ENCODE results near the gene SPAG9. TPM values are rescaled to one million over a fixed set of nuclear protein-coding genes. Genes with fewer than 3 reads are reported as not detected.
"Not testable (repeated sequence)": the region's sequence is repeated elsewhere in the genome, so short reads cannot be mapped to it uniquely, and the experiment has no call there.

SPAG9 gene
- total RNA-seq, 1 donor = 192 TPM

DNA sequence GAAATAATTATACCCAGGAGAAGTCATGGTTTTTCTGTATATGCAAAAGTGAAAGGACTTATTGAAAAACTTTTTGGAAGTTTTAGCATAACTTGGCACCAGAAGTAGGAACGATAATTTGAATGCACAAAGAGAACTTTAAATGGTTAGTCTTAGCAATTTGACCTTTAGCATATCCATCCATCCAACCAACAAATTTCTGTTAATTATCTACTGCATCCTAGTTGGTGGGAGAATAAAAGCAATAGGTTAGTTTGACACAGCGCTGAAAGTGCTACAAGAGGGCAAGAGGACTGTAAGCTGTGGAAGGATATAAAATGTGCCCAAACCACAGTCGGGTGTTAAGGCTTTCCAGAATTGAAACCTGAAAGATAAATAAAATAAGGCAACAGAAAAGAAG lies 17.6 kb downstream of the SPAG9 start:
- TF ChIP-seq, protein P1, sequence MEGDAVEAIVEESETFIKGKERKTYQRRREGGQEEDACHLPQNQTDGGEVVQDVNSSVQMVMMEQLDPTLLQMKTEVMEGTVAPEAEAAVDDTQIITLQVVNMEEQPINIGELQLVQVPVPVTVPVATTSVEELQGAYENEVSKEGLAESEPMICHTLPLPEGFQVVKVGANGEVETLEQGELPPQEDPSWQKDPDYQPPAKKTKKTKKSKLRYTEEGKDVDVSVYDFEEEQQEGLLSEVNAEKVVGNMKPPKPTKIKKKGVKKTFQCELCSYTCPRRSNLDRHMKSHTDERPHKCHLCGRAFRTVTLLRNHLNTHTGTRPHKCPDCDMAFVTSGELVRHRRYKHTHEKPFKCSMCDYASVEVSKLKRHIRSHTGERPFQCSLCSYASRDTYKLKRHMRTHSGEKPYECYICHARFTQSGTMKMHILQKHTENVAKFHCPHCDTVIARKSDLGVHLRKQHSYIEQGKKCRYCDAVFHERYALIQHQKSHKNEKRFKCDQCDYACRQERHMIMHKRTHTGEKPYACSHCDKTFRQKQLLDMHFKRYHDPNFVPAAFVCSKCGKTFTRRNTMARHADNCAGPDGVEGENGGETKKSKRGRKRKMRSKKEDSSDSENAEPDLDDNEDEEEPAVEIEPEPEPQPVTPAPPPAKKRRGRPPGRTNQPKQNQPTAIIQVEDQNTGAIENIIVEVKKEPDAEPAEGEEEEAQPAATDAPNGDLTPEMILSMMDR (IDR thresholded peaks at IDR 0.05; ENCODE audit: extremely low read depth, low read depth, low read length) = no peak
- peaks cover 26% of the 10 kb centered on the region for H4K20me1 ChIP-seq (ENCODE audit: insufficient read depth, low read length)
- H3K4me2 ChIP-seq (ENCODE audit: insufficient read depth, low read length) = peak overlapping the region; percentile 59
- H3K4me3 ChIP-seq (ENCODE audit: insufficient read depth, low read length) = peak overlapping the region; percentile 10
- H3K4me1 ChIP-seq (ENCODE audit: insufficient read depth, low read length) = peaks cover 17% of the 10 kb centered on the region
- H3K27me3 ChIP-seq (ENCODE audit: insufficient read depth, low read length) = no peaks in the 10 kb centered on the region
- no peak for DNase-seq (ENCODE audit: insufficient read length, low spot score, missing footprints)
- H3K36me3 ChIP-seq (ENCODE audit: insufficient read depth, low read length) = no peaks in the 10 kb centered on the region
- no peak overlapping the region for H2AFZ ChIP-seq (ENCODE audit: low read length)
- no peaks in the 10 kb centered on the region for H3K9me3 ChIP-seq (ENCODE audit: low read depth, low read length)
- peaks cover 93% of the 10 kb centered on the region for H3K79me2 ChIP-seq (ENCODE audit: insufficient read depth, low read length)
- peak overlapping the region; percentile 40 for H3K27ac ChIP-seq (ENCODE audit: low read depth, low read length)

DNA sequence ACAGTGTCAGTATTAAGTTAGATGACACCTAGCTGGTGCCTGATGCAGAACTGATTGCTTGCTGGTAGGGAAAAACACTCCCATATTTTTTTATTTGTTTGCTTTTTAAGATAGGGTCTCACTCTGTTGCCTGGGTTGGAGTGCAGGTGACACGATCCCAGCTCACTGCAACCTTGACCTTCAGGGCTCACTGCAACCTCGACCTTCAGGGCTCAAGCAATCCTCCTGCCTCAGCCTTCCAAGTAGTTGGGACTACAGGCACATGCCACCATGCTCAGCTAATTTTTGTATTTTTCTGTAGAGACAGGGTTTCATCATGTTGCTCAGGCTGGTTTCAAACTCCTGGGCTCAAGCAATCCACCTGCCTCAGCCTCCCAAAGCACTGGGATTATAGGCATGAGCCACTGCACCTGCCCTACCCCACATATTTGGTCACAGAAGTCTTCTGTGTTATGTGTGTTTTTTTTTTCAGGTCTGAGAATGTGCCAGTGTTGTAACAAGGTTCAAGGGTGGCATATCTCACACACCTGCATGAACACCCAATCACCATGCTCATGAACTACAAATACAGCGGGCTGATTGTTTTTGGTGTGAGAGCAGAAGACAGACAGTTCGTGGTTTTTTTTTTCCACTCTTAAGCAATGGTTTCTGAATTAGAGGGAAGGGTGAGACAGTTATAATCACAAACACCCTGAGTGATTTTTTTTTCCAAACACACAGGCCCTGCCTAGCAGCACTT lies 22.8 kb downstream of the SPAG9 start:
- H3K9me3 ChIP-seq (ENCODE audit: low read depth, low read length) = no peaks in the 10 kb centered on the region
- H3K36me3 ChIP-seq (ENCODE audit: insufficient read depth, low read length) = peaks cover 2% of the 10 kb centered on the region
- no peak overlapping the region for H2AFZ ChIP-seq (ENCODE audit: low read length)
- H3K4me1 ChIP-seq (ENCODE audit: insufficient read depth, low read length) = peaks cover 4% of the 10 kb centered on the region
- H3K27me3 ChIP-seq (ENCODE audit: insufficient read depth, low read length) = no peaks in the 10 kb centered on the region
- H3K4me3 ChIP-seq (ENCODE audit: insufficient read depth, low read length) = no peak overlapping the region
- H4K20me1 ChIP-seq (ENCODE audit: insufficient read depth, low read length) = peaks cover 18% of the 10 kb centered on the region
- TF ChIP-seq, protein P1 (IDR thresholded peaks at IDR 0.05; ENCODE audit: extremely low read depth, low read depth, low read length) = no peak
- no peak overlapping the region for H3K27ac ChIP-seq (ENCODE audit: low read depth, low read length)
- no peak for DNase-seq (ENCODE audit: insufficient read length, low spot score, missing footprints)
- peaks cover 93% of the 10 kb centered on the region for H3K79me2 ChIP-seq (ENCODE audit: insufficient read depth, low read length)
- no peak overlapping the region for H3K4me2 ChIP-seq (ENCODE audit: insufficient read depth, low read length)

DNA sequence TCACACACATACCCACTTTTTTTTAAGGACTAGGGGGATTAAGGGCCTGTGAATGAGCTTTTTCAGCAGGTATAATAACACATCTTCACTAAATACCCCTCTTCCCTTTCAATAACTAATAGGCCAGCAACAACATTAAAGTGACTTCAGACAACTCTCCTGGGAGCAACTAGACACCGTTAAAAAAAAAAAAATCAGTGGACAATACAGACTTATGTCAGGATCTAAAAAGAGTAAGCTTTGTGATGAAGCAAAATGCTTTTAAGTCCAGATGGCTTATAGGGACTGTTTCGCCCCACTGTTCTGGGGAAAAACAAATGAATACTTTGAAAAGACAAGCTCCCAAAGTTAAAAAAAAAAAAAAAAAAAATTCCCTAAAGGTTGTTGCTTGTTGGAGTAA lies 29.0 kb downstream of the SPAG9 start:
- Histone ChIP-seq H3K36me3 (ENCODE audit: insufficient read depth, low read length) (no peaks in the 10 kb centered on the region), H3K9me3 (ENCODE audit: low read depth, low read length) (no peaks in the 10 kb centered on the region), H2AFZ (ENCODE audit: low read length) (no peak overlapping the region), H3K79me2 (ENCODE audit: insufficient read depth, low read length) (peaks cover 92% of the 10 kb centered on the region), H3K4me1 (ENCODE audit: insufficient read depth, low read length) (peaks cover 9% of the 10 kb centered on the region), H4K20me1 (ENCODE audit: insufficient read depth, low read length) (peaks cover 17% of the 10 kb centered on the region), H3K4me3 (ENCODE audit: insufficient read depth, low read length) (no peak overlapping the region), H3K27ac (ENCODE audit: low read depth, low read length) (no peak overlapping the region), H3K27me3 (ENCODE audit: insufficient read depth, low read length) (no peaks in the 10 kb centered on the region), H3K4me2 (ENCODE audit: insufficient read depth, low read length) (no peak overlapping the region)
- TF ChIP-seq, protein P1 (IDR thresholded peaks at IDR 0.05; ENCODE audit: extremely low read depth, low read depth, low read length) = no peak
- DNase-seq (ENCODE audit: insufficient read length, low spot score, missing footprints) = peak; percentile 25

DNA sequence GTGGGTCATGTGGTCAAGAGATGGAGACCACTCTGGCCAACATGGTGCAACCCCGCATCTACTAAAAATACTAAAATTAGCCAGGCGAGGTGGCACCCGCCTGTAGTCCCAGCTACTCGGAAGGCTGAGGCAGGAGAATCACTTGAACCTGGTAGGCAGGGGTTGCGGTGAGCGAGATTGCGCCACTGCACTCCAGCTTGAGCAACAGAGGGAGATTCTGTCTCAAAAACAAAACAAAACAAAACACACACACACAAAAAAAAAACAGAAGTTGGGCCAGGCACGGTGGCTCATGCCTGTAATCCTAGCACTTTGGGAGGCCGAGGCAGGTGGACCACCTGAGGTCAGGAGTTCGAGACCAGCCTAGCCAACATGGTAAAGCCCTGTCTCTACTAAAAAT lies 31.8 kb downstream of the SPAG9 start:
- DNase-seq (ENCODE audit: insufficient read length, low spot score, missing footprints); H4K20me1 ChIP-seq (ENCODE audit: insufficient read depth, low read length); H3K27me3 ChIP-seq (ENCODE audit: insufficient read depth, low read length); H2AFZ ChIP-seq (ENCODE audit: low read length); H3K27ac ChIP-seq (ENCODE audit: low read depth, low read length); H3K4me3 ChIP-seq (ENCODE audit: insufficient read depth, low read length); H3K36me3 ChIP-seq (ENCODE audit: insufficient read depth, low read length); H3K4me2 ChIP-seq (ENCODE audit: insufficient read depth, low read length); H3K9me3 ChIP-seq (ENCODE audit: low read depth, low read length): not testable (repeated sequence)
- H3K4me1 ChIP-seq (ENCODE audit: insufficient read depth, low read length) = peaks cover 36% of the 10 kb centered on the region
- H3K79me2 ChIP-seq (ENCODE audit: insufficient read depth, low read length) = peaks cover 81% of the 10 kb centered on the region
